Body of pancreas (tissue), 4 donors: ENCODE measurements around the gene HOXB9.

Experiments
- POLR2A ChIP-seq, 3 donors: fragments of 450-650 bp; IDR thresholded peaks; one replicate each; pipeline ENCODE4 v1.6.1; 2016; ENCODE audit warnings: antibody characterized with exemption in 3 of 3, mild to moderate bottlenecking in 2 of 3
- TF ChIP-seq, protein P1 (sequence below), 7 experiments: fragments of 450-650 bp in 4 of 7; fragments of 200-600 bp in 3 of 7; sonication (generic) in 3 of 7; IDR thresholded peaks; one replicate each; pipeline ENCODE4 v1.5.1; 2016 to 2019; ENCODE audit warnings: antibody characterized with exemption in 7 of 7

GRCh38 chr17:48596735-48597527 is 29.2 kb downstream of the HOXB9 start:
- TF ChIP-seq, protein P1, sequence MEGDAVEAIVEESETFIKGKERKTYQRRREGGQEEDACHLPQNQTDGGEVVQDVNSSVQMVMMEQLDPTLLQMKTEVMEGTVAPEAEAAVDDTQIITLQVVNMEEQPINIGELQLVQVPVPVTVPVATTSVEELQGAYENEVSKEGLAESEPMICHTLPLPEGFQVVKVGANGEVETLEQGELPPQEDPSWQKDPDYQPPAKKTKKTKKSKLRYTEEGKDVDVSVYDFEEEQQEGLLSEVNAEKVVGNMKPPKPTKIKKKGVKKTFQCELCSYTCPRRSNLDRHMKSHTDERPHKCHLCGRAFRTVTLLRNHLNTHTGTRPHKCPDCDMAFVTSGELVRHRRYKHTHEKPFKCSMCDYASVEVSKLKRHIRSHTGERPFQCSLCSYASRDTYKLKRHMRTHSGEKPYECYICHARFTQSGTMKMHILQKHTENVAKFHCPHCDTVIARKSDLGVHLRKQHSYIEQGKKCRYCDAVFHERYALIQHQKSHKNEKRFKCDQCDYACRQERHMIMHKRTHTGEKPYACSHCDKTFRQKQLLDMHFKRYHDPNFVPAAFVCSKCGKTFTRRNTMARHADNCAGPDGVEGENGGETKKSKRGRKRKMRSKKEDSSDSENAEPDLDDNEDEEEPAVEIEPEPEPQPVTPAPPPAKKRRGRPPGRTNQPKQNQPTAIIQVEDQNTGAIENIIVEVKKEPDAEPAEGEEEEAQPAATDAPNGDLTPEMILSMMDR (IDR thresholded peaks at IDR 0.05) = no peak
- TF ChIP-seq POLR2A (IDR thresholded peaks at IDR 0.05) = no peak
